CD4-positive, alpha-beta memory T cell (primary cell): ENCODE data around the gene MUS81. TPM values are rescaled to one million over a fixed set of nuclear protein-coding genes. Genes with fewer than 3 reads are reported as not detected.
"Not testable (repeated sequence)": the region's sequence is repeated elsewhere in the genome, so short reads cannot be mapped to it uniquely, and the experiment has no call there.

Experiments
- CTCF ChIA-PET: fragments of 350-600 bp; sonication (Branson Sonifier 250); formaldehyde crosslinking; loops from one replicate; lab custom pipeline; 2021; ENCODE audit warnings: inconsistent platforms; ENCODE audit not compliant: partially characterized antibody; lab: Charles Lee
- POLR2A ChIA-PET: fragments of 350-600 bp; sonication (Branson Sonifier 250); formaldehyde crosslinking; loops from one replicate; lab custom pipeline; 2021; ENCODE audit not compliant: partially characterized antibody; lab: Charles Lee
- DNase-seq, 5 donors: peaks; one replicate each; pipeline versions ENCODE4 v3.0.0 to v3.0.0-alpha.2; 2020 to 2022; ENCODE audit warnings: mixed read lengths in 1 of 5
- H3K27ac ChIP-seq: one replicate; pipeline ENCODE4 v1.7.0; 2013; ENCODE audit warnings: low read depth, low read length
- H3K27me3 ChIP-seq: 2 replicates; pipeline ENCODE4 v1.7.0; 2013; ENCODE audit warnings: mild to moderate bottlenecking, low read length, moderate library complexity; ENCODE audit not compliant: insufficient read depth
- H3K36me3 ChIP-seq: 2 replicates; pipeline ENCODE4 v1.7.0; 2013; ENCODE audit warnings: mild to moderate bottlenecking, low read length, moderate library complexity; ENCODE audit not compliant: insufficient read depth
- H3K4me1 ChIP-seq: 2 replicates; pipeline ENCODE4 v1.7.0; 2013; ENCODE audit warnings: mild to moderate bottlenecking, low read length, moderate library complexity; ENCODE audit not compliant: insufficient read depth
- H3K4me3 ChIP-seq, 2 donors: one replicate each; pipeline ENCODE4 v1.7.0; 2013; ENCODE audit warnings: low read length in 2 of 2, mild to moderate bottlenecking in 1 of 2
- H3K9me3 ChIP-seq, 2 donors: one replicate each; pipeline ENCODE4 v1.7.0; 2013; ENCODE audit warnings: low read length in 2 of 2, control low read depth in 1 of 2; ENCODE audit not compliant: control insufficient read depth in 1 of 2
- H3K27ac Mint-ChIP-seq, 7 donors: one replicate each; pipeline ENCODE4 v1.8.0; 2020 to 2021; ENCODE audit warnings: mixed read lengths in 7 of 7, mild to moderate bottlenecking in 6 of 7, inconsistent platforms in 3 of 7, moderate library complexity in 3 of 7
- H3K27me3 Mint-ChIP-seq, 2 donors: one replicate each; pipeline ENCODE4 v1.8.0; 2020 to 2021; ENCODE audit warnings: mixed read lengths in 2 of 2
- H3K36me3 Mint-ChIP-seq, 2 donors: one replicate each; pipeline ENCODE4 v1.8.0; 2020 to 2021; ENCODE audit warnings: mixed read lengths in 2 of 2, inconsistent platforms in 1 of 2, mild to moderate bottlenecking in 1 of 2
- H3K4me1 Mint-ChIP-seq, 4 donors: one replicate each; pipeline ENCODE4 v1.8.0; 2020 to 2021; ENCODE audit warnings: mixed read lengths in 4 of 4, mild to moderate bottlenecking in 1 of 4
- H3K4me3 Mint-ChIP-seq, 8 donors: one replicate each; pipeline ENCODE4 v1.8.0; 2020 to 2021; ENCODE audit warnings: mixed read lengths in 8 of 8, mild to moderate bottlenecking in 7 of 8, moderate library complexity in 6 of 8, inconsistent platforms in 3 of 8
- H3K9me3 Mint-ChIP-seq, 8 donors: one replicate each; pipeline ENCODE4 v1.8.0; 2020 to 2021; ENCODE audit warnings: mixed read lengths in 8 of 8, mild to moderate bottlenecking in 5 of 8, inconsistent platforms in 3 of 8, moderate library complexity in 1 of 8
- intact Hi-C: fragments of 100-400 bp; cut with micrococcal nuclease; formaldehyde crosslinking; loops from one replicate; pipeline ENCODE4 v1.15.1; 2023
- polyA plus RNA-seq, 2 donors: library from polyadenylated mRNA; unstranded; fragments of 300-500 nt; fragmentation: Illumina TruSeq; gene quantifications; one replicate each; pipeline ENCODE4 v1.2.3, GENCODE V29; 2021
- total RNA-seq, 2 experiments: library from RNA; stranded (reverse); gene quantifications; one replicate each; pipeline ENCODE4 v1.2.3, GENCODE V29; 2021

Gene MUS81
- total and polyA plus RNA-seq, 4 experiments from 2014 or later: 24.0 to 95.5 (median 62.3) TPM

- Mint-ChIP-seq H3K27ac (peak within 1 kb of the TSS; percentile 95 to 100 (median 99)), H3K4me3 (peak within 1 kb of the TSS; percentile 86 to 97 (median 91)), H3K9me3 (peaks cover 0 to 1% (median 0%) of the 10 kb centered on the region in 8 donors), H3K36me3 (peaks cover 4 to 37% of the 10 kb centered on the region in 2 donors), H3K4me1 (peaks cover 34 to 73% (median 56%) of the 10 kb centered on the region in 4 donors), H3K27me3 (no peaks in the 10 kb centered on the region)
- Histone ChIP-seq H3K36me3 (peaks cover 8% of the 10 kb centered on the region), H3K9me3 (no peaks in the 10 kb centered on the region), H3K4me3 (peak within 1 kb of the TSS; percentile 79 to 83), H3K4me1 (peaks cover 63% of the 10 kb centered on the region), H3K27me3 (no peaks in the 10 kb centered on the region), H3K27ac (peak within 1 kb of the TSS; percentile 86)
- peak; percentile 90 to 97 (median 91) for DNase-seq
- ChIA-PET CTCF (interaction anchor here (0.6 to 15.3 kb wide), 37 partner anchors 8 to 1352 kb away, joined by 3 to 281 read pairs (median 4); partner anchors contain the start of genes BANF1, C11orf68, CFL1 and CTSW), POLR2A (interaction anchor here (0.7 to 17.4 kb wide), 29 partner anchors 9 to 658 kb away, joined by 3 to 435 read pairs (median 5); partner anchors contain the start of genes BANF1, C11orf68, CFL1 and CTSW)
- intact Hi-C loops: loop anchor here (1.0 to 2.0 kb wide), 4 partner anchors 15 to 176 kb away; partner anchors contain the start of genes EFEMP2, KAT5 and SART1
Measured at GRCh38 chr11:65888163-65888814, 28.1 kb downstream of the MUS81 start, which contains the start of gene FIBP. TSS of gene FIBP (minus strand) at chr11:65888471. CDS start at chr11:65888418, 53 bp downstream.

GRCh38 chr11:65890324-65891218 is 30.3 kb downstream of the MUS81 start, which contains the start of gene CCDC85B:
TSS of gene CCDC85B (plus strand) at chr11:65890673. CDS start at chr11:65890784, 111 bp downstream.
- H3K27me3 ChIP-seq: no peaks in the 10 kb centered on the region
- peak; percentile 98 to 99 (median 98) for DNase-seq
- H3K36me3 ChIP-seq: peaks cover 3% of the 10 kb centered on the region
- Mint-ChIP-seq H3K36me3 (peaks cover 0 to 20% of the 10 kb centered on the region in 2 donors), H3K27me3 (no peaks in the 10 kb centered on the region), H3K4me1 (peaks cover 37 to 79% (median 53%) of the 10 kb centered on the region in 4 donors), H3K27ac (peak within 1 kb of the TSS; percentile 95 to 100 (median 99)), H3K9me3 (peaks cover 0 to 1% (median 0%) of the 10 kb centered on the region in 8 donors), H3K4me3 (peak within 1 kb of the TSS; percentile 86 to 97 (median 91))
- peaks cover 66% of the 10 kb centered on the region for H3K4me1 ChIP-seq
- peak within 1 kb of the TSS; percentile 86 for H3K27ac ChIP-seq
- peak within 1 kb of the TSS; percentile 69 to 86 for H3K4me3 ChIP-seq
- no peaks in the 10 kb centered on the region for H3K9me3 ChIP-seq
- POLR2A ChIA-PET: interaction anchor here (0.6 to 17.4 kb wide), 48 partner anchors 8 to 1573 kb away, joined by 3 to 435 read pairs (median 5); partner anchors contain the start of genes AP5B1, BANF1, BRMS1 and C11orf68
- CTCF ChIA-PET: interaction anchor here (0.9 to 15.3 kb wide), 28 partner anchors 8 to 421 kb away, joined by 3 to 281 read pairs (median 8); partner anchors contain the start of genes BANF1, C11orf68, CFL1 and CTSW
- intact Hi-C loops: loop anchor here (1.0 kb wide), 4 partner anchors 10 to 38 kb away; partner anchors contain the start of genes C11orf68, CFL1, DRAP1 and FOSL1

- Mint-ChIP-seq H3K4me1 (peaks cover 39 to 85% (median 51%) of the 10 kb centered on the region in 4 donors), H3K36me3 (peaks cover 0 to 20% of the 10 kb centered on the region in 2 donors), H3K4me3 (peak overlapping the region; percentile 65 to 90 (median 82)), H3K9me3 (peaks cover 0 to 1% (median 0%) of the 10 kb centered on the region in 8 donors), H3K27me3 (no peaks in the 10 kb centered on the region), H3K27ac (peak overlapping the region; percentile 82 to 97 (median 93))
- H3K27me3 ChIP-seq: no peaks in the 10 kb centered on the region
- H3K27ac ChIP-seq: peak overlapping the region; percentile 86
- H3K9me3 ChIP-seq: no peaks in the 10 kb centered on the region
- intact Hi-C loops: no loop called here
- POLR2A ChIA-PET: interaction anchor here (0.9 to 17.4 kb wide), 39 partner anchors 7 to 1574 kb away, joined by 3 to 435 read pairs (median 8); partner anchors contain the start of genes AP5B1, BANF1, BRMS1 and C11orf68
- no peaks in the 10 kb centered on the region for H3K36me3 ChIP-seq
- DNase-seq: peak in 1 of 5 donors; percentile 50
- H3K4me1 ChIP-seq: peaks cover 62% of the 10 kb centered on the region
- peak overlapping the region; percentile 47 to 69 for H3K4me3 ChIP-seq
- CTCF ChIA-PET: interaction anchor here (0.9 to 15.3 kb wide), 25 partner anchors 7 to 420 kb away, joined by 3 to 281 read pairs (median 6); partner anchors contain the start of genes C11orf68, CFL1, CTSW and FOSL1
Measured at GRCh38 chr11:65891219-65892136, 31.2 kb downstream of the MUS81 start.

GRCh38 chr11:65892137-65892540 is 31.9 kb downstream of the MUS81 start:
- peaks cover 62% of the 10 kb centered on the region for H3K4me1 ChIP-seq
- intact Hi-C loops: not testable (repeated sequence)

DNA sequence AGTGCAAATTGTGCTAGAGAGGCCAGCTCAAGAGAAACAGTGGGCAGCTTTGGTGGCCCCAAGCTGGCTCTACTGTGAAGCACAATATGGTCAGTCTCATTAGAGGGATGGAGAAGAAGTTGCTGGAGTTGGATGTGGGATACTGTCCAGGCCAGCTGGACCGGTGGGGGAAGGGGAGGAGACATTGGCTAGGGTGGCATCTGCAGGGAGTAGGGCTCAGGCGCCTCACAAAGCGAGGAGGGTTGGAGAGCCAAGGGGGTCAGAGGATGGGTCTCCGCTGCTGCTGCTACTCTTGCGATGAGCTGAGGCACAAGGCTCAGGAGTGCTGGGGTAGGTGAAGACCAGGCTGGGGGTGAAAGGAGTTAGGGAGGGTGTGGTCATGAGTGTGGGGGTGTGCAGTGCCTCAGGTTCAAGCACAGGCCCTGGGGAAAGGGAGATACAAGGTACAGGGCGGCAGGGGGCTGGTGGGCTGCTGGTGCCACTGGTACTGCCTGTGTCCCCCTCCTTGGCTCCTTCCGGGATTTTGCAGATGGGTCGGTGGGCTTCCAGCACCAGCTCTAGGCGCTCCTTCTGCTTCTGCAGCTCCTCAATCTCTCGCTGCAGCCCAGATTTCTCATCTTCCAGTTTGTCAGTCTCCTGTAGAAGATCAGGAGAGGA is 32.6 kb downstream of the MUS81 start:
- ChIA-PET POLR2A (interaction anchor here (0.7 to 17.4 kb wide), 9 partner anchors 8 to 112 kb away, joined by 3 to 435 read pairs (median 53); partner anchors contain the start of genes AP5B1, BANF1, C11orf68 and CFL1), CTCF (interaction anchor here (0.9 to 15.3 kb wide), 4 partner anchors 33 to 96 kb away, joined by 4 to 281 read pairs (median 130); partner anchors contain the start of genes CFL1 and MUS81)
- DNase-seq: no peak
- H3K27me3 Mint-ChIP-seq: no peaks in the 10 kb centered on the region
- peaks cover 0 to 1% (median 0%) of the 10 kb centered on the region in 8 donors for H3K9me3 Mint-ChIP-seq
- Histone ChIP-seq H3K27ac (peak overlapping the region; percentile 86), H3K4me1 (peaks cover 56% of the 10 kb centered on the region), H3K27me3 (no peaks in the 10 kb centered on the region), H3K9me3 (no peaks in the 10 kb centered on the region), H3K4me3 (peak overlapping the region in 1 of 2 donors; percentile 69), H3K36me3 (no peaks in the 10 kb centered on the region)
- H3K27ac Mint-ChIP-seq: peak overlapping the region; percentile 82 to 96 (median 92)
- peaks cover 0 to 14% of the 10 kb centered on the region in 2 donors for H3K36me3 Mint-ChIP-seq
- intact Hi-C loops: no loop called here
- peaks cover 35 to 73% (median 44%) of the 10 kb centered on the region in 4 donors for H3K4me1 Mint-ChIP-seq
- peak overlapping the region; percentile 65 to 87 (median 82) for H3K4me3 Mint-ChIP-seq

More at GRCh38 chr11:65892137-65892540, 31.9 kb downstream of the MUS81 start:
- H3K4me3 Mint-ChIP-seq: peak overlapping the region; percentile 65 to 87 (median 82)
- CTCF ChIA-PET: interaction anchor here (0.9 to 15.3 kb wide), 6 partner anchors 7 to 130 kb away, joined by 4 to 281 read pairs (median 86); partner anchors contain the start of genes CFL1, FOSL1 and MUS81
- peak in 1 of 5 donors; percentile 66 for DNase-seq
- peaks cover 35 to 79% (median 48%) of the 10 kb centered on the region in 4 donors for H3K4me1 Mint-ChIP-seq
- H3K27ac Mint-ChIP-seq: peak overlapping the region; percentile 82 to 96 (median 92)
- Histone ChIP-seq H3K27ac (peak overlapping the region; percentile 86), H3K4me3 (peak overlapping the region; percentile 47 to 69)
- H3K9me3 Mint-ChIP-seq, H3K9me3 ChIP-seq, H3K27me3 ChIP-seq, H3K36me3 ChIP-seq, H3K27me3 Mint-ChIP-seq: not testable (repeated sequence)
- POLR2A ChIA-PET: interaction anchor here (0.7 to 17.4 kb wide), 7 partner anchors 9 to 97 kb away, joined by 3 to 435 read pairs (median 97); partner anchors contain the start of genes C11orf68, CFL1, DRAP1 and FOSL1
- peaks cover 0 to 15% of the 10 kb centered on the region in 2 donors for H3K36me3 Mint-ChIP-seq
